HG03457 (cell line): ENCODE results near the gene CUX1.
"Not testable (repeated sequence)": the region's sequence is repeated elsewhere in the genome, so short reads cannot be mapped to it uniquely, and the experiment has no call there.

ENCODE experiments used
- ATAC-seq: cut with Tn5 transposase; IDR thresholded peaks from one replicate; pipeline ENCODE4 v1.9.1; 2021; ENCODE audit warnings: moderate number of reproducible peaks; ENCODE audit not compliant: unreplicated experiment

CUX1 gene

DNA sequence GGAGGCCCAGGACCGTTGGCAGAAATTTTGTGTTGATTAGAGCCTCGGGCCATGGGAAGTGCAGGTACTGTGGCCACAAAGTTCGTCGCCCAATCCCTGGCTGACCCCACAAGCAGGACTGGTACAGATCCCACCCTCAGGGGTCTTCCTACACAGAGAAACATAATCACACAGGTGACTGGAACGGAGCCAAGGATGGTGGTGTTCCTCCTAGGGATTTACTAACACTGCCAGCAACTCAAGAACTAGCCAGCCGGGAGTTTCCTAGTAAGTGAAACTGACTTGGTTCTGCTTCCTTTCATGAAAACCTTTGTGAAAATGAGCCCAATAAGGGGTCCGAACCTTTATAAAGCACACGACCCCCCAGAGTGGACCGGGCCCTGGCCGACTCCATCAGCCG is 5.7 kb downstream of the CUX1 start:
- no peak for ATAC-seq

DNA sequence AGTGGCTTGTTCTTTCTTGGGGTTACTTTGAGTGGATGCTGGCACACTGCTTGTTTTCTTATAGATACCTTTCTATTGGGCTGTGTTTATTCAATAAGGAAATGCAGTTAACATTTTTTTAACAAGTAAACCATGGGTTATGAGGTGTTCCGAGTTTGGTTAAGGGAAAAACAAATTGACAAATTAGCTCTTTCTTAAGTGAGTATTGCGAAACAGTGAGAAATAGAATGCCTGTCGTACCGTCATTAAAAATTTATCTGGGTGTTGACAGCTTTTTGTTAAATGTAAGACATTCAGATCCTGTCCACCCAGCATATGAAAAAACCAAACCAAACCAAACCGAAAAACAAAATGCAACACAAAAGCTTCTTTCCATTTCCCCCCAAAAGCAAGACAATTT is 6.2 kb downstream of the CUX1 start:
- no peak for ATAC-seq

DNA sequence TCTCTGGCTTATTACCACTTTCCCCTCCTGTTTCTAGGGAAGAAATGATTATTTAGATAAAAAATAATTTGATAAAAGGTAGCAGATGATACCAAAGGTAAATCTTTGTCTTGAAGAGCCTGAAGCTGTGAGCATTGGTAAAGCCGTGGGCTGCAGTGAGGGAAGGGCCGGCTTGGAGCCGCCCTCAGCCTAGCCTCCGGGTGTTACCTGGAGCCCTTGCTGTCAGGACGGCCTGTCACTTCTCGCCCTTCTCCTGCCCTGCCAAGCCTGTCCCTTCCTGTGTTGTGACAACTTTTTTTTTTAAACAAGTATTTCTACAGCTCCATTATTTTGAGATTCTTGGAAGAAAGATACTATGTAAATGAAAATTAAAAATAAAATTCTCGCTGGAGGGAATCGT is 7.0 kb downstream of the CUX1 start:
- no peak for ATAC-seq

DNA sequence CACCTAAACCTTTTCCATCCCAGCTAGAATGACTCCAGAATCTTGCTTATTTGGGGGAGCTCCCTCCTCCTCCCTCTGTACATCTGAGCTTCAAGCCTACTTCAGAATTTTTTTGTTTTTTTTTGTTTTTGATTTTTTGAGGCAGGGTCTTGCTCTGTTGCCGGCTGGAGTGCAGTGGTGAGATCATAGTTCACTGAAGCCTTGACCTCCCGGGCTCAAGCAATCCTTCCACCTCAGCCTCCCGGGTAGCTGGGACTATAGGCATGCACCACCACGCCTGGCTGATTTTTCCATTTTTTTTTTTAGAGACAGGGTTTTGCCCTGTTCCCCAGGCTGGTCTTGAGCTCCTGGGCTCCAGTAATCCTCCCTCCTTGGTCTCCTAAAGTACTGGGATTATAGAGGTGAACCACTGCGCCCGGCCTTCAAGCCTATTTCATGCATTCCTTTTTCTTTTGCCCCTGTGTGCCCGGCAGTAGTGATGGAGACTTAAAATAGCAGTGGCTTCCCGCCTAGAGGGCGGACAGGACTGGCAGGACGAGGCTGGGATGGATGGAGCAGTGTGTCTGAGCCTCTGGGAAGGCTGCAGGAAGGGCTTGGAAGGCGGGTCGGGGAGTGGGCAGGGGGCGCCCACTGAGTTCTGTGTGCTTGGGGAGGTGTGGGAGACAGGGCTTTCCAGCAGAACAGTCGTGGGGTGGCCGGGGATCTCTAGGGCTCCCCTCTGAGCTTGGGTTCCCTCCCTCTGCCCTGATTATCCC is 8.8 kb downstream of the CUX1 start:
- ATAC-seq, result no peak

DNA sequence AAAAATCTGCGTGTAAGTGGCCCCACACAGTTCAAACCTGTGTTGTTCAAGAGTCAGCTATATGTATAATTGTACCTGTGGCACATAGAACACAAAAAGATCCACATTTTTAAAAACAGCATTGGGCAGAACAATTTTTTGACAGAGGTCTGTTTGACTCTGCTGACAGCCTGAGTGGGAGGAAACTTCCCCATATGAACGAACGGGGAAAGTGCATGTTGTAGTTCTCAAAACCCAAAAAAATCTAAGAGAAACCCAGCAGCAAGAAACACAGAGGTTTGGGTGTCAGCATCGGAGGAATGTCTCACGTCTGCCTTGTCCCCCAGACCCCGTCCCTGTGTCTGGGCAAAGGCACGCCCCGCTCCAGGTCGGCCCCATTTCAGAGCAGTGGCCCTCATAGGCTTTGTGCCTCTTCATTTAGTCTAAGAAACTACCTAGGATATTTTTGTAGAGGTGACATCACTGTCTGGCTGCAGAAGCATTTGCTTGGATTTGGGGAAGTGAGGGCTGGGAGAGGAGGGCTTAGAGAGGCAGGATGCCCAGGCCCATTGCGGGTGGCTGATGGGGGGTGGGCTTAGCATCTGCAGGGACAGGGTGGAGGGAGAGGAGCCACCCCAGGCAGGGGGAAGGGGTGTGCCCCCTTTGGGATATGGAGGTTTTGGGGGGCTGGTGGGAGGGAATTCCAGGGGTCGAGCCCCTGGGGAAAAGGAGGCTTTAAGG is 11.0 kb downstream of the CUX1 start:
- ATAC-seq, result no peak

DNA sequence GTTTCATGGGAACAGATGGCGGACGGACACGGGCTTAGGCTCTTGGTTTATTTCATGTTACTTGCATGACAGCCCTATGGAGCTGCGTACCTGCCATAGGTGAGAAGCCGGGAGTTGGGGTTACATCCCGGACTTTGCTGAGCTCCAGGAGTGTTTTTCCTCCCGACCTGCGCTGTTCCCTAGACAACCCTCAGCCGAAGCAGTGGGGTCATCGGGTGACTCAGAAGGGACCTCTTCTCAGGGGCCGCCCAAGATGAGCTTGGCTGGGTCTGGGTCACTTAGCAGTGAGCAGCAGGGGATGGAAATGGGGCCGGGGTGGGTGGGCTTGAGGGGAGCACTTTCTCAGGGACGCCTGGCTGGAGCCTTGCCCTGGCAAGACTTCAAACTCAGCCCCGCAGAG is 11.9 kb downstream of the CUX1 start:
- no peak for ATAC-seq

DNA sequence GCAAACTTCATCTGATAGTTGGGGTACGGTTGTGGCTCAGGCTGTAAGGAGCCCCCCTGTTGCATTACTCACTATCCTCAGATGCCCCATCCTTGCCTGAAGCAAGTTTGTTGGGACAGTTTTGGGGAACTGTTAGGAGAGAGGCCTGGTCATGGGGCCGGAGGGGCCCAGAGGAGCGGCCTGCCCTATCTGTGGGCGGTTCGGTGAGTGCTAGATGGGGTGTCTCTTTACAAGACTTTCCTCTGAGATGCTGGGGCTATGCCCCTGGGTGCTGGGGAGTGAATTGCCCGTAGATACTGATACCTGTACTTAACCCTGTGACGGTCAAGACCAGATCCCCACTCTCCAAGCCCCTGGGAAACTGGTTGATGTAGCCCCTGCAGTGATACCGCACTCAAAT is 12.4 kb downstream of the CUX1 start:
- ATAC-seq, result no peak

DNA sequence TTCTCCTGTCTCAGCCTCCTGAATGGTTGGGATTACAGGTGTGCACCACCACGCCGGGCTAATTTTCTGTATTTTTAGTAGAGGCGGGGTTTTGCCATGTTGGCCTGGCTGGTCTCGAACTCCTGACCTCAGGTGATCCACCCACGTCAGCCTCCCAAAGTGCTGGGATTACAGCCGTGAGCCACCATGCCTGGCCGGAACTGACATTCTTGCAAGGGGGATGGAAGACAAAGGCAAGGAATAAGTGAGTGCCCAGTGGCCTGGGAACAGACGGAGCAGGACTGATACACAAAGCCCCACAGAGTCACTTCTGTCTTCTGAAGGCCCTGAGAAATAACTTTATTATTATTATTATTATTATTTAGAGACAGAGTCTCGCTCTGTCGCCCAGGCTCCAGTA is 14.0 kb downstream of the CUX1 start:
- not testable (repeated sequence) for ATAC-seq

DNA sequence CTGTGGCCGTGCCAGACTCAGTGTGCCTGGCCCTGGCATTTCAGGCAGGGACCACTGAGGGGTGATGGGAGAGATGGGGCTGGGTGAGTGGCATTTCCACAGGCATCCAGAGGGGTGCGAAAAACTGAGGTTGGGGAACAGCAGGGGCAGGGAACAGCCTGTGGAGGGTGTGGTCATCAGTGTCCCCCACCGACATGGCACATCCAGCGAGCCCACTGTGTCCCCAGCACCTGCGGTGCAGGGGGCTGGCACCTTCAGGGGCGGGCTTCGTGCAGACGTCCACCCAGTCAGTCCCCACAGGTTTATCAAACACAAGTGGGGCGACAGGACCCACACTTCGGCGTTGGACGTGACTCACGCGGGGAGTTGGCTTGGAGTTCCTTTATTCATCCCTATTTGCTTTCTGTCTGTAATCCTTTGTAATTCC is 14.8 kb downstream of the CUX1 start:
- ATAC-seq, result no peak

DNA sequence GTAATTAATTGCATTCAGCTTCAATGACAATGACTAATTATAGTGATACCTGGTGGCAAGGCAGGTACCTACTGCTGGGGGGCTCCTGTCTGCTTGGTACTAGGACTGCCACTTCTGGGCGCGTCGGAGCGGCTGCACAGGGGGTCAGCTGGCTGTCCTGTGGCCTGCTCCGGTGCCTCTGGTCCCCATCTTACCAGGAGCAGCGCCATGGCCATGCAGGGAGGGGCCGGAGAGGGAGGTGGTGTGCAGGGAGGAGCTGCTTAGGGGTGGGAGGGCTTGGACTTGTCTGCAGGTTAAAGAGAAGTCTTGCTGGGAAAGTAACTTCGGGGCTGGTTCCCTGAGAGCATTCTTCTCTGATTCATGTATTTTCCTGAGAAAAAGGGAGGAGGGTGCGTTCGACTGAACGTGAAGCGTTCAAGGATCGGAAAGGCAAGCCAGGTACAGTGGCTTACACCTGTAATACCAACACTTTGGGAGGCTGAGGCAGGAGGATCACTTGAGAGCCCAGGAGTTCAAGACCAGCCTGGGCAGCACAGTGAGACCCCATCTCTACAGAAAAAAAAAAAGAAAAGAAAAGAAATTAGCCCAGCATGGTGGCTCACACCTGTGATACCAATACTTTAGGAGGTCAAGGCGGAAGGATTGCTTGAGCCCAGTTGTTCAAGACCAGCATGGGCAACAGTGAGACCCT is 15.4 kb downstream of the CUX1 start:
- ATAC-seq, result no peak

DNA sequence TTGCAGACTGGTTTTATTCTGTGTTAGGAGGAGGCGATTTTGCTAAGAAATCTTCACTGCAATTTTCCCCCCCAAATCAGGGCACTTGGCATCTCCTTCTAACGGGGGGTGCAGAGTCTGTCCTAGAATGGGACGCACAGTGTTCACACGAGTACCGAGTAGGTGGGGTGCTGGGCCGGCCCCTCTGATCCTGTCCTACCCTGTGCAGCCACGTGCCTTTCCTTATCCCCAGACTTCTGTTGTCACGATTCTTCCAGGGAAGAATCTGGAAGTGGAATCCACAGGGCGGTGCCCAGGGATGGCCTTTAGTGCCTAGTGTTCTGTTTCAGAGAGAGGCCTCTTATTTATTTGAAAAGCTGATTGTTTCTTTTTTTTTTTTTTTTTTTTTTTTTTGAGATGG is 16.4 kb downstream of the CUX1 start:
- ATAC-seq, result no peak

DNA sequence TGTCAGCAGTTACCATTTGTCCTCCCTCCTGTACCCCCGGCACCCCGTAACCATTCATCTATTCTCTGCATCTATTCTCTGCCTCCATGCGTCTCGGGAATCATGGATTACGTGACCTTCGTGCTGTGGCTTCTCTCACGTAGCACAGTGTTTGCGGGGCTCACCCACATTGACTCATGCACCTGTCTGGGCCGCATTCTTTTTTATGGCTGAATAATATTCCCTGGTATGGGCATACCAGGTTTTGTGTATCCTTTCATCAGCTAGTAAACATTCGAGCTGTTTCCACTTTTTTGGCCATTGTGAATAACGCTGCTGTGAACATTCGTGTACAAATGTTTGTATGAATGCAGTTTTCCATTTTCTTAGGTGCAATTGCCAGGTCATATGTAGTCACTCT is 17.7 kb downstream of the CUX1 start:
- no peak for ATAC-seq

DNA sequence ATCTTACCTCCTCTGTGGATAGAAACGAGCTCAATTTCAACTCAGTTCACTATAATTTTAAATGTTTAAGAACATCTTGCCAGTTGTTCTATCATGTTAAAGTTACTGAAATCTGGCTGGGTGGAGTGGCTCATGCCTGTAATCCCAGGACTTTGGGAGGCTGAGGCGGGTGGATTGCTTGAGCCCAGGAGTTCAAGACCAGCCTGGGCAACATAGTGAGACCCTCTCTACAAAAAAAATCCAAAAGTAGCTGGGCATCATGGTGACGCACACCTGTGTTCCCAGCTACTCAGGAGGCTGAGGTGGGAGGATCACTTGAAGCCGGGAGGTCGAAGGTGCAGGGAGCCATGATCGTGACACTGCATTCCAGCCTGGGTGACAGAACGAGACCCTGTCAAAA is 20.0 kb downstream of the CUX1 start:
- ATAC-seq, result not testable (repeated sequence)

DNA sequence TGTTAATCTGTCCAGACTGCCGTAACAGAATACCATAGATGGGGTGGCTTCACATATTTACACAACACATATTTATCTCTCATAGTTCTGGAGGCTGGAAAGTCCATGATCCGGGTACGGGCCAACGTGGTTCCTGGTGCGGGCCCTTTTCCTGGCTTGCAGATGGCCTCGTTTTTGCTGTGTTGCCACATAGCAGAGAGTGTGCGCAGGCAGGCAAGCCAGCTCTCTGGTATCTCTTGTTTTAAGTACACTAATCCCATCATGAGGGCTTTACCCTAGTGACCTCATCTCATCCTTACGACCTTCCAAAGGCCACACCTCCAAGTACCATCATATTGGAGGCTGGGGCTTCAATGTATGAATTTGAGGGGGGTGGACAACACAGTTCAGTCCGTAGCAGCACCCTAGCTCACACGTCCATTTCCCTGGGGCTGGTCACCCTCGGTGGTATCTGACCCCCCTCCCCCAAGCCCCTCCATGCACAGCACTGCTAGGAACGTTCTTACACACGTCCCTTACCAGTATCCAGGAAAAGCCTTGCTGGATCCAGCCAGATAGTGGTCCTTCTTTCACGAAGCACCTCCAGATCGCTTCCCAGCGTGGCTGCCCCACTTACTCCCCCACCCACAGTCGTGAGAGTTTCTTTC is 21.5 kb downstream of the CUX1 start:
- no peak for ATAC-seq

DNA sequence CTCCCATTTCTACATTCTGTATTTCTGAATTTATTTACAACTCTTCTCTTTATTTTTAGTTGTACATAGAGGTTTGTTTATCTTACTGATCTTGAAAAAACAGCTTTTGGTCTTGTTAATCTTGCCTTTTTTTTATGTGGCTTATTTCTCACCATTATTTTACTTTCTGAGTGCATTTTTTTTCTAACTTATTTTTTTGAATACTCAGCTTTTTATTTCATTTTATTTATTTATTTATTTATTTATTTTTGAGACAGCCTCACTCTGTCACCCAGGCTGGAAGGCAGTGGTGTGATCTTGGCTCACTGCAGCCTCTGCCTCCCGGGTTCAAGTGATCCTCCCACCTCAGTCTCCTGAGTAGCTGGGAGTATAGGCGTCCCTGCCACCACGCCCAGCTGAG is 23.9 kb downstream of the CUX1 start:
- no peak for ATAC-seq

DNA sequence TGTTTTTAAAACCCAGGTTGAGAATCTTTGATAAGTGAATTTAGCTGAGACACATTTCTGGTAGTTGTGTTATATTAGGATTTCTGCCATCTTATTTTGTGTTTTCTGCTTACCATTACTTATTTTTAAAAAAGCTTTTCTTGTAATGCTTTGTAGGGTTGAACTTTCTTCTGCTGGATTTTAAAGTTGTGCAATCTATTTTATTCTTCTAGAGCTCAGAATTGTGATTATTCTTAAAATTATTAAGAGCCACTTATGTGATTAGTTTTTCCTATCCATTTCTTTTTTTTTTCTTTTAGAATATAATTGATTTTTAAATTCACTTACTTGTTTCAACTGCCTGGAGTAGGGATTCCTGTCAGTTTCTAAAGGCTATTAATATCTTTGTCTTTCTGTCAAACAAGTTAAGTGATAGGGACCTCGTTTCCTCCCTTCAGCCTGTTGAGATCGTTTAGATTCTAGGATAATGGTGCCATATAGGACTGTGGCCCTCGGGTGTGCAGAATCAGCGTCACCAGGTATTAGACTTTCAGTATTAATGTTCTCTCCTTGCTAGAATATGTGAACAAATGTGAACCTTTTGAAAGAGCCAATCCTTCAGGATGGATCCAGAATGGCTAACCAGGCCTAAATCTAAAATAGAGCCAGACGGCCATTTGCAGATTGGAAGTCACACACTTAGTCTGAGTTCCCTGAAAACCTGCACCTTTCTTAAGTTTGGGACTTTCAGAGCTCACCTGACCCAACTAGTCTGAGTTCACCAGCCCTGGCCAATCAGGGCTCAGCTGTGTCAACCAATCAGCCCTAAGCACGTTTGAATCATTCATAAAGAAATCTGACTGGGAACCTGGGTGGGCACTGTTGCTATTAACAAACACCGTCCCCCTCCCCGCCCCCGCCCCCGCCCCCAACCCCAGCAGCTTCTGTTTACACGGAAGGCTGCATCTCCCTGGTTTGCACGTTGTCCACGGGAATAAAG is 26.2 kb downstream of the CUX1 start:
- no peak for ATAC-seq

DNA sequence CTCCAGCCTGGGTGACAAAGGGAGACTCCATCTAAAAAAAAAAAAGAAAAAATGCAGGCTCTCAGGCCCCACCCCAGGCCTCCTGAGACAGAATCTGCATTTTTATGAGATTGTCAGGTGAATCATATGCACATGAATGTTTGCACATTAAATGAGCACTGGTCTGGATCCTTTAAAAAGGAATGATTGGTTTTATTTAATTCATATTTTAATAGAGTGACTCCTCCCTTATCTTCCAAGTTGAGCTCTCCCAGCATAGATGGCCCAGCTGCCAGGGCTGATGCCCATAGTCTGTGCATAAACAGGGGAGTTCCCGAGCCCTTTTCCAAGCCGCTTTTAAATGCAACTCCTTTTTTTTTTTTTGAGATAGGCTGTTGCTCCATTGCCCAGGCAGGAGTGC is 28.5 kb downstream of the CUX1 start:
- ATAC-seq, result no peak

DNA sequence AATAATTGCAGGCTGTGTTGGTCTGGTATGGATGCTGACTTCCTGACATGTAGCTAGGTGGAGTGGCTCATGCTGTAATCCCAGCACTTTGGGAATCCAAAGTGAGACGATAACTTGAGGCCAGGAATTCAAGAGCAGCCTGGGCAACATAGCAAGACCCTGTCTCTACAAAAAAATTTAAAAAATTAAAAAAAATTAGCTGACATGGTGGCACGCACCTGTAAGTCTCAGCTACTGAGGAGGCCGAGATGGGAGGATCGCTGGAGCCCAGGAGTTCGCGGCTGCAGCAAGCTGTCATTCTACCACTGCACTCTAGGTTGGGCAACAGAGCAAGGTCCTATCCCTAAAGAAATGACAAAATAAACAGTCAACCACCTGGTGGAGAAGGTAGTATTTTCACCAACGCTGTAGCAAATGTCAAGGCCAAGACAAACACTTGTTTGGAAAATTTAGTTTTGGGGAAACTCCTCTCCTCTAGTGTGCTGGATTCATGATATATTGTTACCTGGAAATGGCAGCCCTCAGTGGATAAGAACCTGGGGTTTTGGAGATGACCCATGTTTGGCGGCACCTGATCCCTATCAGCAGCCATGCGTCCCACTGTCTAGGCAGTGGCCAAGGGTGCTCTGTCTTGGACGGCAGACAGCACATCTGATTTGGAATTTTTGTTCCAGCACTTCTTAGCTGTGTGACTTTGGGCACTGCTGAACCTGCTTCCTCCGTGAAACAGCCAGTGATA is 29.5 kb downstream of the CUX1 start:
- ATAC-seq, result no peak

DNA sequence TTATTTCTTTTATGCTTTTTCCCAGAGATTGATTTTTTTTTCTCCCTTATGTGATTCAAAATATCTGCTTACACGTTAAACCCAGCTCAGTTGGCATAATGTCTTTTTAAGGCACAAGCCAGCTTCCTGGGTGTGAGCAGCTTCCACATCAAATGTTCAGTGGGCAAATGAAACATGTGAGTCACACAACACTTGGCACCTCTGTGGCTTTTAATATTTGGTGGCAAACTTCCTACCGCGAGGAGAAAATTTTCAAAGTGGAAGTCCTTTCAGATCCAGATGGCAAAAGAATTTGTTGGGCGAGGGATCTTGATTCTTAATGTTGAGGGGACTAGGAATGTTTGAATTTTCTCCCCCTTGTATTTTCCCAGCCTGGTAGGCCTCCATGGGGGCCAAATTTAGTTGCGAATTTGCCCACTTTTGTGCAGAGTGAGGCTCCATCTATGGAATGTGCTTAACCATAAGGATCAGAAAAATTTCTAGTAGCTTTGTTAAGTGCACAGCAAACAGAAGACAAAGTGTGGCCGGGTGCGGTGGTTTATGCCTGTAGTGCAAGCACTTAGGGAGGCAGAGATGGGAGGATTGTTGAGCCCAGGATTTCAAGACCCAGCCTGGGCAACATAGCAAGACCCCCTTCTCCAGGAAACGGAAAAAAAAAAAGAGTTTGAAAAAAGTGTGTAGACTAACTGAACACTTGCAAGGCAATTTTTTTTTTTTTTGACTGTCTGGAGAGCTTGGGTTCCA is 31.0 kb downstream of the CUX1 start:
- ATAC-seq, result no peak
